Nephron (organoid): Measurements from ENCODE around the gene RAB3IL1.

Source experiments
- H3K27ac Mint-ChIP-seq, 3 experiments: 2 replicates each; pipeline ENCODE4 v1.8.0; 2020; ENCODE audit warnings: mixed read lengths in 3 of 3, mild to moderate bottlenecking in 2 of 3, moderate library complexity in 1 of 3
- H3K27me3 Mint-ChIP-seq: 2 replicates; pipeline ENCODE4 v1.8.0; 2021; ENCODE audit warnings: low read depth, mild to moderate bottlenecking, moderate library complexity, mixed read lengths
- H3K36me3 Mint-ChIP-seq: 2 replicates; pipeline ENCODE4 v1.8.0; 2020; ENCODE audit warnings: low read depth, mixed read lengths
- H3K4me1 Mint-ChIP-seq: 2 replicates; pipeline ENCODE4 v1.8.0; 2020; ENCODE audit warnings: mixed read lengths
- H3K4me3 Mint-ChIP-seq, 3 experiments: 2 replicates each; pipeline ENCODE4 v1.8.0; 2020; ENCODE audit warnings: mild to moderate bottlenecking in 3 of 3, mixed read lengths in 3 of 3, moderate library complexity in 2 of 3
- H3K9me3 Mint-ChIP-seq: 2 replicates; pipeline ENCODE4 v1.8.0; 2020; ENCODE audit warnings: mixed read lengths
- TF ChIP-seq, protein P1 (sequence below), 3 experiments: fragments of 200-600 bp; sonication (generic); IDR thresholded peaks; one replicate each; pipeline ENCODE4 v1.5.0; 2021; ENCODE audit warnings: antibody characterized with exemption in 3 of 3; ENCODE audit not compliant: unreplicated experiment in 3 of 3

The RAB3IL1 gene

GRCh38 chr11:61891331-61892084, 25.9 kb downstream of the RAB3IL1 start, which contains the start of gene FADS3:
FADS3 (minus strand) TSS chr11:61891545; CDS start chr11:61891381, 164 bp downstream.
- H3K9me3 Mint-ChIP-seq: no peaks in the 10 kb centered on the region
- H3K4me1 Mint-ChIP-seq: peaks cover 9% of the 10 kb centered on the region
- H3K36me3 Mint-ChIP-seq: no peaks in the 10 kb centered on the region
- H3K4me3 Mint-ChIP-seq: peak within 1 kb of the TSS; percentile 77 to 89 (median 86)
- TF ChIP-seq, protein P1, sequence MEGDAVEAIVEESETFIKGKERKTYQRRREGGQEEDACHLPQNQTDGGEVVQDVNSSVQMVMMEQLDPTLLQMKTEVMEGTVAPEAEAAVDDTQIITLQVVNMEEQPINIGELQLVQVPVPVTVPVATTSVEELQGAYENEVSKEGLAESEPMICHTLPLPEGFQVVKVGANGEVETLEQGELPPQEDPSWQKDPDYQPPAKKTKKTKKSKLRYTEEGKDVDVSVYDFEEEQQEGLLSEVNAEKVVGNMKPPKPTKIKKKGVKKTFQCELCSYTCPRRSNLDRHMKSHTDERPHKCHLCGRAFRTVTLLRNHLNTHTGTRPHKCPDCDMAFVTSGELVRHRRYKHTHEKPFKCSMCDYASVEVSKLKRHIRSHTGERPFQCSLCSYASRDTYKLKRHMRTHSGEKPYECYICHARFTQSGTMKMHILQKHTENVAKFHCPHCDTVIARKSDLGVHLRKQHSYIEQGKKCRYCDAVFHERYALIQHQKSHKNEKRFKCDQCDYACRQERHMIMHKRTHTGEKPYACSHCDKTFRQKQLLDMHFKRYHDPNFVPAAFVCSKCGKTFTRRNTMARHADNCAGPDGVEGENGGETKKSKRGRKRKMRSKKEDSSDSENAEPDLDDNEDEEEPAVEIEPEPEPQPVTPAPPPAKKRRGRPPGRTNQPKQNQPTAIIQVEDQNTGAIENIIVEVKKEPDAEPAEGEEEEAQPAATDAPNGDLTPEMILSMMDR (IDR thresholded peaks at IDR 0.05; ENCODE audit: unreplicated experiment in 3 of 3): peak in 1 of 3 experiments; percentile 15
- peak within 1 kb of the TSS in 1 of 3 experiments; percentile 64 for H3K27ac Mint-ChIP-seq
- peaks cover 7% of the 10 kb centered on the region for H3K27me3 Mint-ChIP-seq

GRCh38 chr11:61890529-61891330, 26.6 kb downstream of the RAB3IL1 start:
- TF ChIP-seq, protein P1 (IDR thresholded peaks at IDR 0.05; ENCODE audit: unreplicated experiment in 3 of 3): no peak
- Mint-ChIP-seq H3K27me3 (peaks cover 7% of the 10 kb centered on the region), H3K4me3 (peak overlapping the region; percentile 73 to 81 (median 80)), H3K27ac (no peak overlapping the region), H3K36me3 (no peaks in the 10 kb centered on the region), H3K4me1 (peaks cover 9% of the 10 kb centered on the region), H3K9me3 (no peaks in the 10 kb centered on the region)

- Mint-ChIP-seq H3K9me3 (no peaks in the 10 kb centered on the region), H3K27ac (no peak overlapping the region), H3K4me1 (peaks cover 9% of the 10 kb centered on the region), H3K36me3 (no peaks in the 10 kb centered on the region), H3K27me3 (peaks cover 7% of the 10 kb centered on the region), H3K4me3 (peak overlapping the region; percentile 56 to 81 (median 77))
- TF ChIP-seq, protein P1 (IDR thresholded peaks at IDR 0.05; ENCODE audit: unreplicated experiment in 3 of 3): no peak
Observed at GRCh38 chr11:61889831-61890230, 27.5 kb downstream of the RAB3IL1 start.

DNA sequence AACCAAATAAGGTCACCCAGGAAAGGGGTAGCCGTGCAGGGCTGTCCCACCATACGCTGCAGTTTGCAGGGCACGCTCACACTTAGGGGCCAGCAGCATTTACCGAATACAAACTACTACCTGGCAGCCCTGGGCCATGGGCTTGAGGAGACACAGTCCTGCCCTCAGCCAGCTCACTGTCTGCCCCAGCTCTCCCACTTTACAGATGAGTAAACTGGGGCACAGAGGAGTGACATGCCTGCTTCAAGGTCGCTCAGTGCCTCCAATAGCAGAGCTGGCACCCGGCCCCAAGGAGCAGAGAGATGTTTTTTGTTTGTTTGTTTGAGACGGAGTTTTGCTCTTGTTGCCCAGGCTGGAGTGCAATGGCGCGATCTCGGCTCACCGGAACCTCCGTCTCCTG, 28.8 kb downstream of the RAB3IL1 start:
- H3K4me1 Mint-ChIP-seq: peaks cover 4% of the 10 kb centered on the region
- H3K27me3 Mint-ChIP-seq: peaks cover 7% of the 10 kb centered on the region
- H3K4me3 Mint-ChIP-seq: peak overlapping the region in 2 of 3 experiments; percentile 56 to 60
- H3K27ac Mint-ChIP-seq: no peak overlapping the region
- TF ChIP-seq, protein P1 (IDR thresholded peaks at IDR 0.05; ENCODE audit: unreplicated experiment in 3 of 3): no peak
- no peaks in the 10 kb centered on the region for H3K9me3 Mint-ChIP-seq
- H3K36me3 Mint-ChIP-seq: no peaks in the 10 kb centered on the region

- peaks cover 4% of the 10 kb centered on the region for H3K27me3 Mint-ChIP-seq
- H3K4me1 Mint-ChIP-seq: peaks cover 4% of the 10 kb centered on the region
- no peak overlapping the region for H3K4me3 Mint-ChIP-seq
- H3K36me3 Mint-ChIP-seq: no peaks in the 10 kb centered on the region
- H3K9me3 Mint-ChIP-seq: no peaks in the 10 kb centered on the region
- TF ChIP-seq, protein P1 (IDR thresholded peaks at IDR 0.05; ENCODE audit: unreplicated experiment in 3 of 3): no peak
- no peak overlapping the region for H3K27ac Mint-ChIP-seq
Observed at GRCh38 chr11:61887839-61888494, 29.4 kb downstream of the RAB3IL1 start.
